HCT116 (cell line): ENCODE measurements around the gene MUC15.

Experiments
- CTCF ChIP-seq, 3 experiments: fragments of 200-600 bp in 1 of 3; sonication (generic) in 1 of 3; IDR thresholded peaks in 2 of 3; conservative IDR thresholded peaks in 1 of 3; 2 replicates each; pipeline ENCODE4 v1.5.1; 2012 to 2017; ENCODE audit warnings: low read depth in 2 of 3, low read length in 2 of 3, antibody characterized with exemption in 1 of 3, borderline replicate concordance in 1 of 3, control low read depth in 1 of 3, mild to moderate bottlenecking in 1 of 3, mixed read lengths in 1 of 3, mixed run types in 1 of 3, moderate library complexity in 1 of 3; ENCODE audit not compliant: insufficient read depth in 1 of 3
- POLR2A ChIP-seq: IDR thresholded peaks from 2 replicates; pipeline ENCODE4 v1.7.0; 2011; ENCODE audit warnings: borderline replicate concordance; ENCODE audit not compliant: insufficient read depth, insufficient read length; ENCODE audit errors: extremely low read depth

GRCh38 chr11:26510164-26510563, 61.9 kb downstream of the MUC15 start:
- no peak for TF ChIP-seq POLR2A
- no peak for TF ChIP-seq CTCF (IDR thresholded peaks at IDR 0.05 in 2 of 3, conservative IDR thresholded peaks at IDR 0.05 in 1 of 3; ENCODE audit: borderline replicate concordance in 1 of 3, insufficient read depth in 1 of 3, low read depth in 2 of 3, low read length in 2 of 3)
